Neural crest cell (in vitro differentiated cells): ENCODE measurements around the gene SIDT1. TPM values are rescaled to one million over a fixed set of nuclear protein-coding genes. Genes with fewer than 3 reads are reported as not detected.

Experiments used
- DNase-seq: peaks from one replicate; pipeline ENCODE4 v3.0.0; 2021; ENCODE audit warnings: low read depth, mixed read lengths, low spot score
- H3K27ac Mint-ChIP-seq: one replicate; pipeline ENCODE4 v1.8.0; 2021; ENCODE audit warnings: mild to moderate bottlenecking, mixed read lengths; ENCODE audit not compliant: unreplicated experiment
- H3K27me3 Mint-ChIP-seq: 2 replicates; pipeline ENCODE4 v1.8.0; 2021; ENCODE audit warnings: low read depth, mild to moderate bottlenecking, mixed read lengths
- H3K36me3 Mint-ChIP-seq: 2 replicates; pipeline ENCODE4 v1.8.0; 2021; ENCODE audit warnings: low read depth, mild to moderate bottlenecking, mixed read lengths
- H3K4me1 Mint-ChIP-seq: 2 replicates; pipeline ENCODE4 v1.8.0; 2021; ENCODE audit warnings: mixed read lengths
- H3K4me3 Mint-ChIP-seq: one replicate; pipeline ENCODE4 v1.8.0; 2021; ENCODE audit warnings: mild to moderate bottlenecking, mixed read lengths
- H3K9me3 Mint-ChIP-seq: 2 replicates; pipeline ENCODE4 v1.8.0; 2021; ENCODE audit warnings: mixed read lengths
- total RNA-seq: library from RNA; stranded (reverse); gene quantifications from 2 replicates; pipeline ENCODE4 v1.2.1, GENCODE V29; 2021
- TF ChIP-seq, protein P1 (sequence below): fragments of 200-600 bp; sonication (generic); conservative IDR thresholded peaks from 2 replicates; pipeline ENCODE4 v1.5.0; 2021; ENCODE audit warnings: antibody characterized with exemption, mild to moderate bottlenecking

Gene SIDT1
- total RNA-seq, 1 donor from 2014 or later: 0.23 TPM

DNA sequence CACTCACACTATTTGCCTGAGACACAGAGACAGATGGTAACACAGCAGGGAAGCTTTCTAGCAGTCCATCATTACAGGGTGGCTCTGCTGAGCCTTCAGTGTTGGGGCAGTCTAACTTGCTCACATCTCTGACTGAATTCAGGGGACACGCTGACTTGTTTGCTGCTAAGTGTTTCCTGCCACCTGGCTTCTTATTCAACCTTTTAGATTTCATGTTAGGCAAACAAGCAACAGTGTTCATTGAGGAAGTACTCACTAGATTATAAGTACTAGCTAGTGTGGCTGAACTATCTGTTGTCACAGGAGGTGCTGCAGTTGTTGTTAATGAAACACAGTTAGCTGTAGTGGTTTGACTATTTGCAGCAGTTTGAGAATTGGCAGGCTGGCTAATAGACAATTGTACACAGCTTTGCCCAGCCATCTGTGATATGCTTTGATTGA, 126.8 kb downstream of the SIDT1 start:
- Mint-ChIP-seq H3K36me3 (peaks cover 54% of the 10 kb centered on the region), H3K4me1 (no peaks in the 10 kb centered on the region), H3K4me3 (no peak overlapping the region), H3K27ac (no peak overlapping the region), H3K27me3 (no peaks in the 10 kb centered on the region), H3K9me3 (peaks cover 2% of the 10 kb centered on the region)
- no peak for DNase-seq
- TF ChIP-seq, protein P1, sequence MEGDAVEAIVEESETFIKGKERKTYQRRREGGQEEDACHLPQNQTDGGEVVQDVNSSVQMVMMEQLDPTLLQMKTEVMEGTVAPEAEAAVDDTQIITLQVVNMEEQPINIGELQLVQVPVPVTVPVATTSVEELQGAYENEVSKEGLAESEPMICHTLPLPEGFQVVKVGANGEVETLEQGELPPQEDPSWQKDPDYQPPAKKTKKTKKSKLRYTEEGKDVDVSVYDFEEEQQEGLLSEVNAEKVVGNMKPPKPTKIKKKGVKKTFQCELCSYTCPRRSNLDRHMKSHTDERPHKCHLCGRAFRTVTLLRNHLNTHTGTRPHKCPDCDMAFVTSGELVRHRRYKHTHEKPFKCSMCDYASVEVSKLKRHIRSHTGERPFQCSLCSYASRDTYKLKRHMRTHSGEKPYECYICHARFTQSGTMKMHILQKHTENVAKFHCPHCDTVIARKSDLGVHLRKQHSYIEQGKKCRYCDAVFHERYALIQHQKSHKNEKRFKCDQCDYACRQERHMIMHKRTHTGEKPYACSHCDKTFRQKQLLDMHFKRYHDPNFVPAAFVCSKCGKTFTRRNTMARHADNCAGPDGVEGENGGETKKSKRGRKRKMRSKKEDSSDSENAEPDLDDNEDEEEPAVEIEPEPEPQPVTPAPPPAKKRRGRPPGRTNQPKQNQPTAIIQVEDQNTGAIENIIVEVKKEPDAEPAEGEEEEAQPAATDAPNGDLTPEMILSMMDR: no peak

- Mint-ChIP-seq H3K27me3 (no peaks in the 10 kb centered on the region), H3K27ac (no peak overlapping the region), H3K9me3 (peaks cover 2% of the 10 kb centered on the region), H3K36me3 (peaks cover 52% of the 10 kb centered on the region), H3K4me3 (no peak overlapping the region), H3K4me1 (no peaks in the 10 kb centered on the region)
- no peak for DNase-seq
- TF ChIP-seq, protein P1: no peak
Measured at GRCh38 chr3:113659996-113660395, 127.6 kb downstream of the SIDT1 start.

- DNase-seq: no peak
- no peaks in the 10 kb centered on the region for H3K4me1 Mint-ChIP-seq
- TF ChIP-seq, protein P1: no peak
- H3K4me3 Mint-ChIP-seq: no peak overlapping the region
- H3K36me3 Mint-ChIP-seq: peaks cover 48% of the 10 kb centered on the region
- H3K9me3 Mint-ChIP-seq: peaks cover 2% of the 10 kb centered on the region
- no peak overlapping the region for H3K27ac Mint-ChIP-seq
- no peaks in the 10 kb centered on the region for H3K27me3 Mint-ChIP-seq
Measured at GRCh38 chr3:113660458-113660857, 128.1 kb downstream of the SIDT1 start.

DNA sequence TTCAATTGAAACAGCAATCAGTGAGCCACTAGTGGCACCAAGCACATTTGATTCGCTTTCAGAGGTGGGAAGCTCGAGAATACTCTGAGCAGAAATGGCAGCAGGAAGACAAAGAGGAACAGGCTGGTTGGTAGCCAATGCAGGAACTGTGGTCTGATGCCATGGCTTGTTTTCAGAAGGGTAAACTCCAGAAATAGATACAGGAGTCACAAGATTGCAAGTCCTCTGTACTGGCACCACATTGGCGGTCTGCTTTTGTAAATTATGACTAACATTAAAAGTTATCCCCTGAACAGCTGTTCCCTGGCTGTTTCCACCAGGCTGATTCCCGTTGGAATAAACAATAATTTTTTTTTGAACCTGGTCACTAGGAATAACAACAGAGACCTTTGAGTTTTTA, 128.5 kb downstream of the SIDT1 start:
- DNase-seq: no peak
- peaks cover 43% of the 10 kb centered on the region for H3K36me3 Mint-ChIP-seq
- no peak overlapping the region for H3K4me3 Mint-ChIP-seq
- TF ChIP-seq, protein P1: no peak
- H3K27ac Mint-ChIP-seq: no peak overlapping the region
- no peaks in the 10 kb centered on the region for H3K4me1 Mint-ChIP-seq
- H3K27me3 Mint-ChIP-seq: no peaks in the 10 kb centered on the region
- H3K9me3 Mint-ChIP-seq: peaks cover 2% of the 10 kb centered on the region

DNA sequence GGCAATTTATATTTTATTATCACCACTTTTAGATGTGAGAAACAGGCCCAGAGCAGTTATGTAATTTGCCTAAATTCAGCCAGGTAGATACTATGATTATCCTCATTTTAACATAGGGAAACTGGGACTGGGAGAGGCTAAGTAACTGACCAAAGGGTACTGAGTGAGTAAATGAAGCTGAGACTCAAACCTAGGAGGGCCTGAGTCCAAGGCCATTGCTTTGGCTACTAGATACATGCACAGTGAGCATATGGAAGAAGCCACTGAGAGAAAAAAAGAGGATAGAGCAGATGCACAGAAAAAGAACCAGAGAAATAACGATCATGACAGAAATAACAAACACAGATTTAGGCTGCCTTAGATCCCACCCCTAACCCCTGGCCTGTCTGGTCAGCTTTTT, 130.5 kb downstream of the SIDT1 start:
- TF ChIP-seq, protein P1: no peak
- no peak for DNase-seq
- Mint-ChIP-seq H3K27ac (no peak overlapping the region), H3K4me3 (no peak overlapping the region), H3K9me3 (no peaks in the 10 kb centered on the region), H3K27me3 (no peaks in the 10 kb centered on the region), H3K36me3 (peaks cover 28% of the 10 kb centered on the region), H3K4me1 (no peaks in the 10 kb centered on the region)

- Mint-ChIP-seq H3K4me1 (no peaks in the 10 kb centered on the region), H3K27me3 (no peaks in the 10 kb centered on the region), H3K4me3 (no peak overlapping the region), H3K27ac (peak overlapping the region; percentile 24), H3K36me3 (peaks cover 24% of the 10 kb centered on the region), H3K9me3 (no peaks in the 10 kb centered on the region)
- TF ChIP-seq, protein P1: no peak
- DNase-seq: no peak
Measured at GRCh38 chr3:113663324-113663750, 131.0 kb downstream of the SIDT1 start.
